ENCODE measurements around the gene SALL2.

The SALL2 gene

GRCh38 chr14:21525962-21526671, at the start of gene SALL2:
SALL2 (minus strand) TSS chr14:21526346; CDS start chr14:21526127, 219 bp downstream.
- TF ChIP-seq EP300 (IDR thresholded peaks at IDR 0.05; ENCODE audit: borderline replicate concordance) (0 out of 2 replicates have a peak, but pooled peaks have one; percentile 23), CEBPB (IDR thresholded peaks at IDR 0.05) (no peak), MAX (IDR thresholded peaks at IDR 0.05) (peak; percentile 33; the same call in 1 of the 2 replicates), TEAD4 (IDR thresholded peaks at IDR 0.05) (no peak), ZBTB7A (IDR thresholded peaks at IDR 0.05; ENCODE audit: low read depth) (peak; percentile 54; the same call in 1 of the 2 replicates), EGR1 (IDR thresholded peaks at IDR 0.05) (peak; percentile 93), NFIC (IDR thresholded peaks at IDR 0.05) (0 out of 2 replicates have a peak, but pooled peaks have one; percentile 23), YY1 (IDR thresholded peaks at IDR 0.05; ENCODE audit: low read depth) (peak; percentile 34; the same call in 1 of the 2 replicates), TCF12 (IDR thresholded peaks at IDR 0.05; ENCODE audit: low read depth) (0 out of 2 replicates have a peak, but pooled peaks have one; percentile 18)

- TF ChIP-seq EGR1 (IDR thresholded peaks at IDR 0.05) = no peak
- TF ChIP-seq FOXM1 (IDR thresholded peaks at IDR 0.05; ENCODE audit: borderline replicate concordance, low read depth) = no peak
- no peak for TF ChIP-seq YY1 (IDR thresholded peaks at IDR 0.05; ENCODE audit: low read depth)
- TF ChIP-seq CEBPB (IDR thresholded peaks at IDR 0.05) = no peak
- no peak for TF ChIP-seq RAD21 (IDR thresholded peaks at IDR 0.05; ENCODE audit: low read depth)
- TF ChIP-seq ZBTB7A (IDR thresholded peaks at IDR 0.05; ENCODE audit: low read depth) = no peak
- TF ChIP-seq MAX (IDR thresholded peaks at IDR 0.05) = no peak
- TF ChIP-seq TCF12 (IDR thresholded peaks at IDR 0.05; ENCODE audit: low read depth) = no peak
- no peak for TF ChIP-seq CREB1 (IDR thresholded peaks at IDR 0.05; ENCODE audit: low read depth)
- no peak for TF ChIP-seq REST (IDR thresholded peaks at IDR 0.05; ENCODE audit: low read depth)
- TF ChIP-seq USF1 (IDR thresholded peaks at IDR 0.05) = no peak
Observed at GRCh38 chr14:21575661-21576060, 49.5 kb upstream of the SALL2 start.

GRCh38 chr14:21572604-21573003, 46.5 kb upstream of the SALL2 start:
- TF ChIP-seq CEBPB (IDR thresholded peaks at IDR 0.05) (no peak), EP300 (IDR thresholded peaks at IDR 0.05; ENCODE audit: borderline replicate concordance) (no peak), NFIC (IDR thresholded peaks at IDR 0.05) (no peak), USF1 (IDR thresholded peaks at IDR 0.05) (no peak), EGR1 (IDR thresholded peaks at IDR 0.05) (no peak), YY1 (IDR thresholded peaks at IDR 0.05; ENCODE audit: low read depth) (no peak), ZBTB7A (IDR thresholded peaks at IDR 0.05; ENCODE audit: low read depth) (no peak), REST (IDR thresholded peaks at IDR 0.05; ENCODE audit: low read depth) (no peak), TAF1 (IDR thresholded peaks at IDR 0.05; ENCODE audit: low read depth) (no peak), TCF12 (IDR thresholded peaks at IDR 0.05; ENCODE audit: low read depth) (no peak), TEAD4 (IDR thresholded peaks at IDR 0.05) (no peak), MAX (IDR thresholded peaks at IDR 0.05) (no peak), CREB1 (IDR thresholded peaks at IDR 0.05; ENCODE audit: low read depth) (no peak), FOXM1 (IDR thresholded peaks at IDR 0.05; ENCODE audit: borderline replicate concordance, low read depth) (no peak), RAD21 (IDR thresholded peaks at IDR 0.05; ENCODE audit: low read depth) (no peak)

GRCh38 chr14:21558703-21559170, 32.6 kb upstream of the SALL2 start:
- TF ChIP-seq TAF1 (IDR thresholded peaks at IDR 0.05; ENCODE audit: low read depth) (no peak), FOXM1 (IDR thresholded peaks at IDR 0.05; ENCODE audit: borderline replicate concordance, low read depth) (no peak), ZBTB7A (IDR thresholded peaks at IDR 0.05; ENCODE audit: low read depth) (no peak), CEBPB (IDR thresholded peaks at IDR 0.05) (no peak), YY1 (IDR thresholded peaks at IDR 0.05; ENCODE audit: low read depth) (no peak), REST (IDR thresholded peaks at IDR 0.05; ENCODE audit: low read depth) (no peak), RAD21 (IDR thresholded peaks at IDR 0.05; ENCODE audit: low read depth) (no peak), CREB1 (IDR thresholded peaks at IDR 0.05; ENCODE audit: low read depth) (no peak), TEAD4 (IDR thresholded peaks at IDR 0.05) (no peak), USF1 (IDR thresholded peaks at IDR 0.05) (no peak), NFIC (IDR thresholded peaks at IDR 0.05) (no peak), EP300 (IDR thresholded peaks at IDR 0.05; ENCODE audit: borderline replicate concordance) (no peak), MAX (IDR thresholded peaks at IDR 0.05) (no peak), TCF12 (IDR thresholded peaks at IDR 0.05; ENCODE audit: low read depth) (no peak), EGR1 (IDR thresholded peaks at IDR 0.05) (no peak)

Measured in Ishikawa (cell line).